GM18873 (cell line): Measurements from ENCODE around the gene TAS1R2.
"Not testable (repeated sequence)": the region's sequence is repeated elsewhere in the genome, so short reads cannot be mapped to it uniquely, and the experiment has no call there.

Source experiments
- ATAC-seq: cut with Tn5 transposase; IDR thresholded peaks from one replicate; pipeline ENCODE4 v1.9.1; 2021; ENCODE audit warnings: mild to moderate bottlenecking, moderate library complexity, moderate number of reproducible peaks; ENCODE audit not compliant: unreplicated experiment, low FRiP score

The TAS1R2 gene

DNA sequence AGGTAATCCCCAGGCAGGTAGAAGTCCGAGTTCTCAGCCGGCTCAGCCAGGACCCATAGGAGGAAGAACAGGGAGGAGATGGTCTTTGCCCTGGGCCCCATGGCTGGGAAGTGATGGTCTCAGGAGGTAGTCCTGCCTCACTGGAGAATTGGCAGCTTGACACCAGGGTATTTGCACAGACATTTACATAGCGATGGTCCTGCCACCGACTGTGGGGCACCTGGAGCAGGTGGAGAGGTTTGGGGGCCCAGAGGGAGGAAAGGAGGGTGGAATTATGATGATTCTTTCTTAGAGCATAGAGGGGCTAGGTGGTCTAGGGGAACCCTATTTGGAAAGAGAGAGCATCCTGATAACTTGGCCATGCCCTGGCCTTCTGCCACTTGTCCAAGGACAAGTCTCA lies at the start of gene TAS1R2:
Gene TAS1R2, minus strand, starts transcription at position 101 of the 400 bp plus-strand sequence. Its CDS starts 0 bp downstream, at position 101.
- no peak for ATAC-seq

DNA sequence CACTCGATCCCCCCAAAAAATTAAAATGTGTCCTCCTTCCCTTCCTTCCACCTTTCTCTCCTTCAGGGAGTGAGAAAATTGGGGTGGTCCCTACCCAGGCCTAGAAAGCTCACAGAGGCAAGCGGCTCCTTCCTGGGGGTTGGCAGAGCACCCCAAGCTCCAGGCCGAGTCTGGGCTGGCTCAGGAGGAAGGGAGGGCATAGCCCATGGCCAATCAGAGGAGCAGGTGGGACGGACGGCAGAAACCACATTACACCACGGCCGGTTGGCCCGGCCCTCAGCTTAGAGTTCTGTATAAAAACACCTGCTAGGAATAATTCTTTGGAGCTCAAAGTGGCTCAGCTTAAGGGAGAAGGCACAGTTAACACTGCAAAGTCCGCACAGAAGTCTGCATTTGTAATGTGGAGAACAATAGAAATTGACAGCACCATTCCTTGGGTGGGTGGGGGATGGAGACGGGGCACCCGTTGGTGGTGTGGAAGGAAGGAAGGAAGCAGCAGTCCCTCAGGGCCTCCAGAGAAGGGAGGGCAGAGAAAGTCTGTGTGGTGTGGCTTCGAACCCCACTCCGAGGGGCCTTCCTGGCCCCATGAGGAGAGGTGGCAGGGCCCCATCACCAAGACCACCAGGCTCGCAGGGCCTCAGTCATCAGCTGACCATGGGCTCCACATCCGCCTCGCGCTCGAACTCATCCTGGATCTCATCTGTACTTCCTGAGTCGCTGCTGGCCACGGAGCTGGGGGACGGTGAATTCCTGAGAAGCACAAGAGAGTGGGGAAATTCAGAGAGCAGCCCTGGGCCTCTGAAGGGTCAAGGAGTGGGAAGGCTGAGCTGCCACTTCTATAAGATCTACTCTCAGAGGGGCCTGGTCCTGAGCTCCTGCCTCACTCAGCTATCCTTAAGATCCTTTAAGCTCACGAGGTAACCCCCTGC lies 48.7 kb upstream of the TAS1R2 start:
- ATAC-seq, result no peak

DNA sequence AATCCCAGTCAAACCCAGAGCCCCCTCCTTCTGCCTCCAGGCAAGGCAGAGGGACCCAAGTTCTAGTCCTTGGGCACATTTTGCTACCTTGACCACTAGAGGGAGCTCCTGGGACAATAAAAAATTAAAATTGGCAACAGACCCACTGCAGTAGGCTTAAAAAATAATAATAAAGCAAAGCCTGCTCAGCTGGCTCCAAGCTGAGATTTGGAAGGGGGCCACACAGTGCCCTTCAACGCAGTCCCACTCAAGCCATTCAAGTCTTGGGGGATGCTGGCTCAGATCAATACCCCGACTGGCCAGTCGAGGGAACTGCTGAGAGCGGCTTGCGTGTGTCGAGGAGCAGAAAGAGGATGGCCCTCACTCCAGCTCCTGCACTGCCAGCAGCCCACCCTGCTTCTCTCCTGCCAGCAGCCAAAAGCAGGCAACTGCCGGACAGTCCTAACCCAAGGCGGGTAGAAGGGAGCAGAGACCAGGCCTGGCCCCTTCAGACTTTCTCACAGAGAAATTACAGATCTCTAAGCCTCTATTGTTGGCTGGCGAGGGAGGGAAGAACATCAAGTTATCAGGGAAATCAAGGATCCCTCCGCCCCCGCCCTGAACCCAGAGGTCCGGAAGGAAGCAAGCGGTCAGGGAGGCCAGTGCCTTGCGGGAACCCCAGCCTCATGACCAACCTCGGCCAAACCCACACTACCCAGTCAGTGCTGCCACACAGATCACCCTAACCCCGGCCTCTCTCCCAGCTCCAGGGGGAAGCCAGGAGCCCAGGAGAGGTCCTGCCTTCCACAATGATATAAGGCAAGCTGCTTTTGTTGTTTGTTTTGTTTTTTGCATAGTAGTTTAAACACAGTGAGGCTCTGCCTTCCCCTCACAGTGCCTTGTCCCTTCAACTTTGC lies 47.8 kb upstream of the TAS1R2 start:
- no peak for ATAC-seq

DNA sequence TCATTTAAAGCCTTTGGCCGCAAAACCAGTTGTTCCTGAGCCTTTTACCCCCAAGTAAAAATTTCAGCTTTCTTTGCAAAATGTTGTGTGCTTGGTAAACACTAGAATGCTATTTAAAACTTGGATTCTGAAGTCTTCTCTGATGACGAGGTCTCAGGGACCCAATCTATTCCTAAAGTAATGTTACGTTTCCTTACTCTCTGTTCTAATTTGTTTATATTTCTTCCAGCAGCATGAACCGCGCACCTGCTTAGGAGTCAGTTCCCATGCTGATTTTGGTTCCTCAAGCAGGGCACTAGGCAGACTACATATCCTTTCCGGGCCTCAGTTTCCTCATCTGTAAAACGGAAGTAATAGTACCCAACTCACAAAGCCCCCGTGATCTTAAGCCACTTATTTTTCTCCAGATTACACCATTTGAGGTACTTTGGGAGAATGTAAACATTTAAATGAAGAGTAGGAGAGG lies 43.9 kb upstream of the TAS1R2 start:
- no peak for ATAC-seq

DNA sequence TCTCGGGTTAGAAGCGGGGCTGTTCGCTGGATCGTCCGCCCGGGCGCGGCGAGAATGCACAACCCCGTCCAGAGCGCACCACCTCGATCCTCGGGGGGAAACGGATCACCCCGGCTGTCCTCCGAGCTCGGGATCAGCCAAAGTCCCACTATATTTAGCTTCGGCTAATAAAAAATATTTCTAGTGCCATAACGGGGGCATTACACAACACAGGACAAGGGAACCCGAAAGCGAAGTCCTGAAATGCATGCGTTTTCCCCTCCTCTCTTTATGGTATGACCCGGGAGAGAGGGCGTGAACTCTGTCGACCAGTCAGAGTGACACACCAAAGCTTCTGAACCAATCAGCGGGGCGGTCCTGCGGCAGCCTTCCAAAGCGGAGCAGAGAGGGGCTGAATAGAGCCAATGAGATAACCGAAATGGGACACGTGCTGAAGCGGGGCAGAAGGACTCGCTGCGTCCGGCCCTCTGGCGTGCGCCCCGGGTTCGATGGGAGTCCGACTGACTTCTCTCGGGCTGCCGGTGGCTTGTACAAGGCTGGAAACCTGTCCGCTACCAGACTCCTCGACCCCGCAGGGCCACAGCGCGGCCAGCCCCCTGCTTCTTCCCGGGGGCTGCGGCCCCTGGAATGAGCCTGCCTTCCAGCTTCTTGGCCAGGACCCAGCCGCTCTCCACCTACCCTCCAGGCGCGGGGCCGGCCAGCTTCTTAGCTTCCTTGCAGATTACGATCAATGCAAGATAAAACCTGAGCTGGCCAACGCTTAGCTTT lies 43.2 kb upstream of the TAS1R2 start, which contains the start of gene ALDH4A1:
Gene ALDH4A1, minus strand, starts transcription at position 33 of the 768 bp plus-strand sequence. Its CDS starts 32 bp downstream, at position 1.
- ATAC-seq, result peak; percentile 90

DNA sequence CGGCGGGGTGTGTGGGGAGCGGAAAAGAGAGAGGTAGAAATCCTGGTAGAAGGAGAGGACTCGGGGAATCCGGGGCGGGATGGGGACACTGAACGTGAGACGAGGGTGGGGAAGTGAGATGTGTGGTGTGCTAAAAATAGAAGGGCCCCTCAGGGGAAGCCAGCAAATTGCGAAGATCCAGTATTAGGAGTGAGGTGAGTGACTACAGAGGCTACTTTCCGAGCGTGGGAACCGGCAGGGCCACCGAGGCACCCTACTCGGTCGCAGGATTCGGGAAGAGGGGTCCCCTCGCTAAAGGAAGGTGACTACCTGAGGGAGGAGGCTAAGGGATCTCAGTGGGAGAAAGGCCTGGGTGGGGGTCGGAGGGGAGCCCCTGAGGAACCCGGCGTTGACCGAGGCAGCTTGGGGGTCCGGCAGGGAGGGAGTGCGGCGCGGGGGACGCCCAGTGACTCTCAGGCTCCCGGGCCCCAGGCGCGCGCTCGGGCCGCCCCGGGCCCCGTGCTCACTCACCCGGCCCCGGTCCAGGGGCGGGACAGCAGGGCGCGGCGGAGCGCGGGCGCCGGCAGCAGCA lies 42.6 kb upstream of the TAS1R2 start:
- ATAC-seq, result no peak

DNA sequence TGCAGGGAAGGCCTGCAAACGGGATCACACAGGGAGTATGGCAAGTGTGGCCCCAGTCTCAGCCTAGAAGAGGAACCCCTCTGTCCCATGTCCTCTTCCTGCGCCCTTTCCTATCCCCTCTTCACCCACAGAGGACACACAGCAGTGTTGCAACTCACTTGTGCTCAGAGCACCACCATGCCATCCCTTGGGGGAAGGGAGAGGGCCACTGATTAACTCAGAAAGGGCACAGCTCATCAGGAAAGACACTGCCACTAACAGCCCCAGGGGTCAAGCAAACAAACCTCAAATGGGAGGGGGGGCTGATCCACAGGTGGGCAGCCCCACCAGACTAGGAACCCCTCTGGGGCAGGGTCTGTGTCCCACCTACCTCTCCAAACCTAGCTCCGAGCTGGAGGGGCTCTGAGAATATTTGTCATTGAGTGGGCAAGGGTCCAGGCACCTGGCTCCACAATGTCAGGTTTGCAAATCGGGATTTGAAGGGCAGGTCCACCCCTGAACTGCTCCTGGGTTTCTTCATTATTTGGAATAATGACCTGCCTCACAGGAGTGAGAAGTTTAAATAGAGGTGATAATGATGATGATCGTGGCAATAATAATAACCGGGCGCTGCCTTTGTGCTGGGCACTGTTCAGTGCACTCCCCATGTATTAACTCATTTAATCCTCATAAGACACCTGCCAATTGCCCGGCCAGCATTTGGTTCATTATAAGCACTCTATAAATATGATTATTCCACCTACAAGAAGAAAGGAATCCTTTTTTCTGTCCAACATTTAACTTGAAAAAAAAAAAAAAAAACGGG lies 41.9 kb upstream of the TAS1R2 start:
- no peak for ATAC-seq

DNA sequence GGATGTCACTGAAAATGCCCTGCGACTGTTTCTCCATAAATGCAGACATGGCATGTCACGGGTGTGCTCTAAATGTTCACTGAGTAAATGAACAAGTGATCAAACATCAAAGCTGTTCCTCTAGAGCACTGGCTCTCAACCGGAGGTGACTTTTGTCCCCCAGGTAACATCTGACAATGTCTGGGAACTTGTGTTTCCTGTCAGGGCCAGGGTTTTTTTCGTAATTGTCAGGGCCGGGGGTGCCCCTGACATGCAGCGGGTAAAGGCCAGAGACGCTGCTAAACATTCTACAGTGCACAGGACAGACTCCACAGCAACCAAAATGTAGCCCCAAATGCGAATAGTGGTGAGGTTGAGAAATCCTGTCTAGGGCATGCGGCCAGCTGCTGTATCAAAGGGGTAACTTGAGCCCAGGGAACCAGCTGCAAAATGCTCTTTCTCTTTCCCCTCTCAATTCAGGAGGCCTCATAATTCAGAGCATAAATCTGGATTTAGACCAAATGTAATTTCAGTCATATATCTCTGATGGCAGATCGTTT lies 40.9 kb upstream of the TAS1R2 start:
- no peak for ATAC-seq

DNA sequence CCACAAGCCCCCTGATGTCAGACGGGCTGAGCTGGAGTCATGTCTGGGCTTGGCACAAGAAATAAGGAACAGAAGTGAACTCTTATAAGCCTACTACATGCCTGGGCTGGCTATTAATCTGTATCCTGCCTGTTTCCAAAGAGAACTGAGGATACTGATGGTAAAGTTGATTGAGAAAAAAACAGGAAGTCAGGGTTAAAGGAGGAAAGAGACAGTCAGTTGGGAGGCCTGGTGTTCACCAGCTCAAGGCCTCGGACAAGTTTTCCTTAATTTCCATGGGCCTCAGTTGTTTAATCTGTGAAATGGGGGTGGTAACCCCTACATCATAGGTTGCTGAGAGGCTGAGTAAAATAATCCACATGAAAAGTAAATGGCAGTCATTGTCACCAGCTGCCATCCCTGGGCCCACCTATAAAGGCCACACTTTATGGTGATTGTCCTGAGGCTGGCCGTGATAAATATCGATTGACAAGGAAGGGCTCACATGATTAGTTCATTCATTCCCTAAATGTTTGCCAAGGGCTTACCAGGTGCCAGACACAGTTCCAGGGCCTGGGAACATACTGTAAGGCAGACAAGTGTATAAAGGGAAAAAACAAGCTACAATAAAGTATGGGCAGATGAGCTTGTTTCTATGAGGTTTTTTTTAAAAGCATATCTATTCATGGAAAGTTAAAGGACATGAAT lies 40.0 kb upstream of the TAS1R2 start:
- ATAC-seq, result no peak

DNA sequence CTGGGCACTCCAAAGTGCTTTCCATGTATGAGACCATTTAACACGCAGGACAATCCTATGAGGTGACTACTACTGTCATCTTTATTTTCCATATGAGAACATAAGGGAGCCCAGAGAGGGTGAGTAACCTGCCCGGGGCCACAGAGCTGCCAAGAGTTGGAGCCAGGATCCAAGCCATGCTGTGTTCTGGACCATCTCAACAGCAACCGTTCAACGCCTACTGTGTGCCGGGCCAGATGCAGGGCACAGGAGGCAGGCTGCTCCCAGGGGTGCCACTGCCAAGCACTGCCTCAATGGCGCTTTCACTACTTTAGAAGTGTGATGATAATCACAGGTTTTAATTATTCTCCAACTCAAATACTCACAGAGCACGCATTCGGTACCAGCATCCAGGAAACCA lies 39.1 kb upstream of the TAS1R2 start:
- no peak for ATAC-seq

DNA sequence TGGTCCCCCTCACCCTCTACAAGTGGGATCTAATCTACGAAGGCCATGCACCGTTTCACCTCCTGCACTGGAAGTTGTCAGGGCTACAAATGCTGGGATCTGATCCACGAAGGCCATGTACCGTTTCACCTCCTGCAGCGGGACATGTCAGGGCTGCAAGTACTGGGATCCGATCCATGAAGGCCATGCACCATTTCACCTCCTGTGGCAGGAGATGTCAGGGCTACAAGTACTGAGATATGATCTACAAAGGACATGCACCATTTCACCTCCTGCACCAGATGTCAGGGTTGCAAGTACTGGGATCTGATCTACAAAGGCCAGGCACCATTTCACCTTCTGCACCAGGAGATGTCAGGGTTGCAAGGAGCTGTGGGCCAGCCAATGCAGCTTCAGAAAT lies 35.9 kb upstream of the TAS1R2 start:
- ATAC-seq, result no peak

DNA sequence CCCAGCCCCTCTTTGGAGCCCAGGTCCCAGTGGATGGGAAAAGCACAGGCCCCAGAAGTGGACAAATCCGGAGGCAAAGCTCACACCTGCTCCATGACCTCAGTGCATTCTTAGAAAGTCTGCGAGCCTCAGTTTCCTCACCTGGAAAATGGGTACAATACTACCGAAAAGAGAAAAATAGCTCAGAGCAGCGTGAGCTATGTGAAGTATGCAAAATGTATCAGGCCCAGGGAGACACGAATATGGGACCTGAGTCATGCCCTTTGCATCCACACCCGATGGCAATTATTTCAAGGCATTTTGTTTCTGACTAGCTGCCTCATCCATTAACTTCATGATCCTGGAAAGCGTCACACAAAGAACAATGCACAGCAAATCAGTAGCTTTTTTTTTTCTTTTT lies 33.7 kb upstream of the TAS1R2 start:
- no peak for ATAC-seq

DNA sequence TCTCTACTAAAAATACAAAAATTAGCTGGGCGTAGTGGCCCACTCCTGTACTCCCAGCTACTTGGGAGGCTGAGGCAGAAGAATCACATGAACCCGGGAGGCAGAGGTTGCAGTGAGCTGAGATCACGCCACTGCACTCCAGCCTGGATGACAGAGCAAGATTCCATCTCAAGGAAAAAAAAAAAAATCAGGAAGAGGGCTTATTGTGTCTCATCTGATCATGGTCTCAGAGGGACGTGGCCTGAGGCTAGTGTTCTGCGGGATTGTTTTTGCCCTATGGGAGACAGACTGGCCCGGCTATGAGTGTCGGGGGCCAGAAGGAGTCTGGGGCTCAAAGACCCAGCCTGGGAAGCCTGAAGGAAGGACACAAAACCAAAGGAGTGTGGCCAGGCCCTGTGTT lies 32.4 kb upstream of the TAS1R2 start:
- ATAC-seq, result not testable (repeated sequence)

DNA sequence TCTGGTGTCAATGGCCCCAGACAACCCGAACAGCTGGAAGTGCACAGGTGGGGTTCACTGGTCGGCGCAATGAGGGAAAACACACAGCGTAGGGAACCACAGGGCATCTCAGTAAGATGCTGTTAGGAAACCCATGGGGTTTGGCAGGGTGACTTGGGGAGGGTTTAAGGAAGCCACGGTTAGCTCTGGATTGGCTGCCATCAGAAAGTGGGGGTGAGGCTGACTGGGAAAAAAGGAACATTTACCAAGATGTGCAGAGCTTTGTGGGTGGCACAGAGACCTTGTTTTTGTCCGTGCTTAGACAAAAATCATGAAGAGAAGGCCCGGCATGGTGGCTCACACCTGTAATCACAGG lies 31.9 kb upstream of the TAS1R2 start:
- no peak for ATAC-seq

DNA sequence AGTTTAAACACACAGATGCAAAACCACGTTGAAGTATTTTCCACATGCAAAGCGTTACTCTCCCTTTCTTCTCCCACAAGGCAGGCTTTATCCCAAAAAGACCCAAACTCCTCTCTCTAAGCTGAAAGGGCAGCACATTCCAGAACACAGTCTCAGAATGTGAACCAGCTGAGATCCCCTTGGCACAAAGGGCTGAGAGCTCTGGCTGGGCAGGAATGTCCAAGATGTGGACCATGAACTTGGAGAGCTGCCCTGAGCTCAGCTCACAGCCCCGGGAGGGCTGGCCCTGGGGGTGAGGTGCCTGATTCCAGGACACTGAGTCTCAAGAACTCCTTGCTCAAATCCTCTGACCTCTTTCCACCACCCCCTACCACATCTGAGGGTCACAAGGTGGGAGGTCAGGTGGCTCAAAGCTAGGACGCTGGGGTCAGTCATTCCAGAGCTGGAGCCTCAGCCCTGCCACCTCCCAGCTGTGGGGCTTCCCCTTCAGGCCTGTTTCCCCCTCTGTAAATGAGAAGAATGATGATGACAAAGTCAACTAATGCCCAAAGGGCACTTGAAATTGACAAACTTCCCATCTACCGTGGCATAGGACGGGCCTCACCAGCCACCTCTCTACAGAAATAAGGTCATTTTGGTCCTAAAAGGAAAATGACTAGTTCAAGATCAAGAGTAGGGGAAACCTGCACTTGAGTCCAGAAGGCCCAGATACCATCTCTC lies 31.4 kb upstream of the TAS1R2 start:
- ATAC-seq, result no peak

DNA sequence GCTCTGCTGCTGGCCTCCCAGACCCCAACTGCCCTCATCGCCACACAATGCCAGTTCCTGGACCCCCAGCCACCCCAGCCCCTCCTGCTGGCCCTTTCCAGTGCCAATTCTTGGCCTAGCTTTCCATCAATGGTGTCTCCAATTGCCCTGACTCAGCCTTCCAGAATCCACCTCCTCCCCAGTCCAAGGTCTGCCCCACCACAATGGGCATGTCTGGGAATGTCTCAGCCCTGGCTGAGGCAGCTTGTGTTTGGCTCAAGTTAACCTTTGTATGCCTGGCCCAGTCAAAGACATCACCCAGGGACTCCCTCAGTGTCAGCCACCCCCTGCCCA lies 26.5 kb upstream of the TAS1R2 start:
- no peak for ATAC-seq

DNA sequence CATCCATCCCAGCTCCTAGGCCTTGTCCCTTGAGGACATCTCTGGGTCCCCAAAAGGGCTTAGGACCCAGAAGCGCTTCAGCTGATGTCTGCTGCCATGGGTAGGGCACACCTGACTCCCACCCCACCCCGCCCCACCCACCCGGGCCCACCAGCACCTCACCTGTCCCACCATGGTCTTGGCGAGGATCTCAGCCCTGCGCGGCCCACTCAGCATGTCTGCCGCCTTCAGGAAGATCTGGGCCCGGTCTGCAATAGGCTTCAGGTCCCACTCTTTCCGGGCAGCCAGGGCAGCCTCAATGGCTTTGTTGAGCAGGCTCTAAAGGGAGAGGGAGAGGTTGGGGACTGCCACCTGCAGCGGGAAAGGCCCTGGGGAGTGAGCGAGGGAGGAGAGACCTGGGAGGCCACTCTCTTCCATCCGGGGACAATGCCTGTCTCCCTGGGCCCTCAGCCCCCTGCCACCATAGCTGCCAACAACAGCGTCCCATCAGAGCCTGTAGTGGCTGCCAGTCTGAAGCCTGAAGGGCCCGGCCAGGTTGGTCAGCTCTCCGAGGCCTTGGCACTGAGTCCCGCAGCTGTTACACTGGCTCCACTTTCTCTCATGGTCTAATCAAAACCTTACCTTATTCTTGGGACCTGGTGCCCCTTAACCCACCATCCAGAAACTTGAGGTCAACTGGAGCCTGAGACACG lies 26.0 kb upstream of the TAS1R2 start:
- ATAC-seq, result no peak
